H1 (cell line): ENCODE results near the gene ACADM. TPM values are rescaled to one million over a fixed set of nuclear protein-coding genes. Genes with fewer than 3 reads are reported as not detected.

Source experiments
- CTCF ChIA-PET: fragments of 300-600 bp; sonication (Branson Sonifier 250); formaldehyde crosslinking; loops from one replicate; lab custom pipeline; 2021; ENCODE audit not compliant: partially characterized antibody; lab: Charles Lee
- POLR2A ChIA-PET: fragments of 300-600 bp; sonication (Branson Sonifier 250); formaldehyde crosslinking; loops from one replicate; lab custom pipeline; 2021; ENCODE audit warnings: inconsistent platforms; ENCODE audit not compliant: partially characterized antibody; lab: Charles Lee
- DNase-seq, 2 experiments: peaks; one replicate each; pipeline versions ENCODE4 v3.0.0 to v3.0.0-alpha.2; 2010 to 2022; ENCODE audit warnings: low spot score in 2 of 2, low read depth in 1 of 2, mixed read lengths in 1 of 2
- FAIRE-seq: peaks from 2 replicates; lab custom pipeline; 2011; peaks lifted over from hg19 to GRCh38; lab: Jason Lieb, UNC
- H2AFZ ChIP-seq: 2 replicates; pipeline ENCODE4 v1.8.1; 2012; ENCODE audit warnings: low read length, inconsistent platforms
- H2AK5ac ChIP-seq: 2 replicates; pipeline ENCODE4 v1.6.1; 2013; ENCODE audit warnings: low read depth, low read length
- H2BK120ac ChIP-seq: replicated peaks from 2 replicates; pipeline ENCODE3; 2013; ENCODE audit warnings: low read depth, low read length, inconsistent platforms
- H2BK12ac ChIP-seq: 2 replicates; pipeline ENCODE4 v1.6.1; 2013; ENCODE audit warnings: low read depth, low read length
- H2BK15ac ChIP-seq: 2 replicates; pipeline ENCODE4 v1.6.1; 2013; ENCODE audit warnings: low read length
- H2BK20ac ChIP-seq: 2 replicates; pipeline ENCODE4 v1.6.1; 2013; ENCODE audit warnings: low read length
- H2BK5ac ChIP-seq: 2 replicates; pipeline ENCODE4 v1.6.1; 2013; ENCODE audit warnings: low read depth, low read length
- H3K14ac ChIP-seq: 2 replicates; pipeline ENCODE4 v1.6.1; 2013; ENCODE audit warnings: inconsistent platforms; ENCODE audit not compliant: insufficient read length
- H3K18ac ChIP-seq: 2 replicates; pipeline ENCODE4 v1.6.1; 2013; ENCODE audit warnings: low read length; ENCODE audit errors: extremely low read depth
- H3K23ac ChIP-seq: 2 replicates; pipeline ENCODE4 v1.6.1; 2013; ENCODE audit warnings: inconsistent platforms; ENCODE audit not compliant: insufficient read length
- H3K23me2 ChIP-seq: 2 replicates; pipeline ENCODE4 v1.6.1; 2013; ENCODE audit warnings: low read depth, low read length
- H3K27ac ChIP-seq: 2 replicates; pipeline ENCODE4 v1.6.1; 2011; ENCODE audit warnings: low read depth, low read length, inconsistent platforms
- H3K27me3 ChIP-seq, 4 experiments: replicated peaks in 1 of 4; 1 replicate in 1 of 4; 2 replicates in 3 of 4; pipeline versions ENCODE4 v1.6.1 to v1.8.1; 2011 to 2013; ENCODE audit warnings: low read length in 3 of 4, mild to moderate bottlenecking in 3 of 4, inconsistent platforms in 2 of 4, mixed read lengths in 2 of 4, moderate library complexity in 1 of 4; ENCODE audit not compliant: control insufficient read depth in 3 of 4, insufficient read depth in 3 of 4; ENCODE audit errors: extremely low read depth in 1 of 4
- H3K36me3 ChIP-seq, 4 experiments: 2 replicates each; pipeline versions ENCODE4 v1.6.1 to v1.8.1; 2011 to 2013; ENCODE audit warnings: mild to moderate bottlenecking in 4 of 4, low read length in 3 of 4, moderate library complexity in 2 of 4, control low read depth in 1 of 4, inconsistent platforms in 1 of 4; ENCODE audit not compliant: insufficient read depth in 4 of 4, control insufficient read depth in 2 of 4
- H3K4ac ChIP-seq: replicated peaks from 2 replicates; pipeline ENCODE3; 2013; ENCODE audit warnings: low read length, low read depth, mixed read lengths, inconsistent platforms; ENCODE audit not compliant: insufficient read length
- H3K4me1 ChIP-seq, 4 experiments: replicated peaks in 1 of 4; 1 replicate in 1 of 4; 2 replicates in 3 of 4; pipeline versions ENCODE4 v1.6.1 to v1.8.1; 2011 to 2013; ENCODE audit warnings: low read length in 3 of 4, inconsistent platforms in 2 of 4, mixed read lengths in 1 of 4; ENCODE audit not compliant: insufficient read depth in 4 of 4, control insufficient read depth in 3 of 4
- H3K4me2 ChIP-seq, 2 experiments: 2 replicates each; pipeline versions ENCODE4 v1.6.1 to v1.8.1; 2011 to 2013; ENCODE audit warnings: low read depth in 2 of 2, low read length in 2 of 2, control low read depth in 1 of 2, inconsistent platforms in 1 of 2, mild to moderate bottlenecking in 1 of 2; ENCODE audit not compliant: insufficient read depth in 1 of 2
- H3K4me3 ChIP-seq, 4 experiments: fragments of 200-600, 300-600 bp in 1 of 4; sonication (generic), shearing (Covaris generic), sonication (Bioruptor Twin) in 1 of 4; 2 replicates each; pipeline versions ENCODE4 v1.5.1 to v1.8.1; 2011 to 2016; ENCODE audit warnings: low read length in 4 of 4, low read depth in 3 of 4, control low read depth in 2 of 4, inconsistent platforms in 2 of 4, mild to moderate bottlenecking in 2 of 4, mixed read lengths in 1 of 4, moderate library complexity in 1 of 4; ENCODE audit not compliant: insufficient read depth in 2 of 4; ENCODE audit errors: extremely low read depth in 1 of 4
- H3K56ac ChIP-seq: replicated peaks from 2 replicates; pipeline ENCODE3; 2013; ENCODE audit warnings: low read depth, mild to moderate bottlenecking, mixed read lengths, low read length, inconsistent platforms; ENCODE audit not compliant: insufficient read length
- H3K79me1 ChIP-seq: 2 replicates; pipeline ENCODE4 v1.6.1; 2013; ENCODE audit warnings: low read depth, low read length, control low read depth
- H3K79me2 ChIP-seq, 2 experiments: 2 replicates each; pipeline versions ENCODE4 v1.6.1 to v1.8.1; 2012 to 2013; ENCODE audit warnings: low read length in 2 of 2, mild to moderate bottlenecking in 2 of 2, inconsistent platforms in 1 of 2; ENCODE audit not compliant: insufficient read depth in 2 of 2, control insufficient read depth in 1 of 2
- H3K9ac ChIP-seq, 4 experiments: replicated peaks in 1 of 4; 1 replicate in 1 of 4; 2 replicates in 3 of 4; pipeline versions ENCODE4 v1.6.1 to v1.8.1; 2011 to 2013; ENCODE audit warnings: low read depth in 3 of 4, low read length in 3 of 4, control low read depth in 2 of 4, mild to moderate bottlenecking in 2 of 4, moderate library complexity in 2 of 4, inconsistent platforms in 1 of 4; ENCODE audit errors: extremely low read depth in 1 of 4
- H3K9me3 ChIP-seq, 2 experiments: 2 replicates each; pipeline versions ENCODE4 v1.6.1 to v1.8.1; 2012 to 2013; ENCODE audit warnings: mild to moderate bottlenecking in 2 of 2, moderate library complexity in 2 of 2, control low read depth in 1 of 2, inconsistent platforms in 1 of 2, low read depth in 1 of 2, low read length in 1 of 2, mixed read lengths in 1 of 2; ENCODE audit not compliant: insufficient read depth in 2 of 2
- H4K20me1 ChIP-seq, 2 experiments: replicated peaks in 1 of 2; 2 replicates each; pipeline versions ENCODE3 to v1.8.1; 2011 to 2013; ENCODE audit warnings: inconsistent platforms in 2 of 2, low read length in 2 of 2, mild to moderate bottlenecking in 1 of 2; ENCODE audit not compliant: insufficient read depth in 2 of 2, control insufficient read depth in 1 of 2
- H4K5ac ChIP-seq: 2 replicates; pipeline ENCODE4 v1.6.1; 2013; ENCODE audit warnings: low read length, low read depth, mixed read lengths, inconsistent platforms; ENCODE audit not compliant: insufficient read length
- H4K8ac ChIP-seq: 2 replicates; pipeline ENCODE4 v1.8.0; 2013; ENCODE audit warnings: mild to moderate bottlenecking, moderate library complexity, low read length, inconsistent platforms; ENCODE audit not compliant: insufficient read depth; ENCODE audit errors: extremely low read depth
- H4K91ac ChIP-seq: replicated peaks from 2 replicates; pipeline ENCODE3; 2013; ENCODE audit warnings: low read length, mixed read lengths, inconsistent platforms; ENCODE audit not compliant: insufficient read length
- CBX5 ChIP-seq: fragments of 300-800, 300-1000 bp; sonication (generic); IDR thresholded peaks from 2 replicates; pipeline ENCODE4 v1.7.1; 2016; ENCODE audit warnings: antibody characterized with exemption, low read length, low read depth
- HDAC6 ChIP-seq: IDR thresholded peaks from one replicate; pipeline ENCODE4 v1.7.1; 2012; ENCODE audit warnings: low read depth, mild to moderate bottlenecking, inconsistent platforms, low read length, moderate library complexity
- PHF8 ChIP-seq: fragments of 200-600 bp; sonication (generic); conservative IDR thresholded peaks from 2 replicates; pipeline ENCODE4 v1.7.1; 2012; ENCODE audit warnings: low read depth, mild to moderate bottlenecking, inconsistent platforms, low read length, moderate library complexity
- RBBP5 ChIP-seq: IDR thresholded peaks from 2 replicates; pipeline ENCODE4 v1.7.1; 2012; ENCODE audit warnings: low read depth, mild to moderate bottlenecking, inconsistent platforms, low read length, moderate library complexity, borderline replicate concordance
- SUZ12 ChIP-seq: fragments of 200-600 bp; sonication (generic); IDR thresholded peaks from 2 replicates; pipeline ENCODE4 v1.6.1; 2012; ENCODE audit warnings: mild to moderate bottlenecking, inconsistent platforms, low read length, moderate library complexity, mixed read lengths
- WGBS, 2 experiments: shearing (Covaris generic) in 1 of 2; methylation state at CpG; one replicate each; pipeline versions ENCODE4 v1.1.6 to v1.1.7; 2013 to 2015; ENCODE audit warnings: low lambda C conversion rate in 2 of 2, mixed read lengths in 2 of 2, inconsistent platforms in 1 of 2, low coverage in 1 of 2, missing lambda C conversion rate in 1 of 2; ENCODE audit not compliant: insufficient replicate concordance in 2 of 2, insufficient coverage in 1 of 2, insufficient read length in 1 of 2; ENCODE audit errors: extremely low coverage in 1 of 2, missing lambda C conversion rate in 1 of 2; 5-methylcytosine and 5-hydroxymethylcytosine counted together
- polyA plus RNA-seq, 7 experiments: library from polyadenylated mRNA; depleted of rRNA in 3 of 7; stranded (reverse) in 5 of 7; unstranded in 2 of 7; fragments of >200 nt in 5 of 7; fragments of 200-250 nt in 2 of 7; gene quantifications; 1 replicate in 5 of 7; 2 replicates in 1 of 7; 4 replicates in 1 of 7; pipeline versions ENCODE4 v1.2.1 to v1.2.3, GENCODE V29; 2011 to 2013; ENCODE audit warnings: missing spikeins in 2 of 7, mixed read lengths in 2 of 7
- total RNA-seq: library from RNA; stranded (reverse); fragmentation: NEBNext Ultra II Directional; extraction: Animal tissue kit (Norgen Biotek cat#: 25700); gene quantifications from 2 replicates; pipeline ENCODE4 v1.2.1, GENCODE V29; 2021

The ACADM gene
- total and polyA plus RNA-seq, 2 of the 8 experiments (the other 6 are each of a cell fraction or from before 2014, with no cell fraction given): 14.3 to 40.0 TPM

DNA sequence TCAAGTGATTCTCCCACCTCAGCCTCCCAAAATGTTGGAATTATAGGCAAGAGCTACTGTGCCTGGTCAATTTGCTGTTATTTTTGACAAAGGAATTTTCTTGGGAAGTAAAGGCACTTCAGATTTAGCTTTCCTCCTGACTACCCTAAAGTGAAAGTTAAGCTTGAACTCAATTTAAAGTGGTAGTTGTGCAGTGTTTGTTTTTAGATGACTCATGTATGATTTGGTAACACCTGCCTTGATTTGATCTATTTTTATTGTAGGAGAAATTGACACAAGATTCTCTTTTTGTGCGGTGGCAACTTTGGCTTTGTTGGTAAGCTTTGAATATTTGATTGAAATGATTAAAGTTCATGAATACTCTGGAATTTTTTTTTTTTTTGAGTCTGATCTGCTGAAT lies 66.5 kb downstream of the ACADM start:
- Histone ChIP-seq H2BK20ac (no peak overlapping the region), H3K27me3 (no peaks in the 10 kb centered on the region), H2AK5ac (no peak overlapping the region), H3K36me3 (peaks cover 19 to 89% (median 66%) of the 10 kb centered on the region in 4 experiments), H3K23ac (no peak overlapping the region), H2BK12ac (no peak overlapping the region), H3K27ac (no peak overlapping the region), H2BK15ac (no peak overlapping the region), H3K23me2 (no peaks in the 10 kb centered on the region), H3K79me2 (peaks cover 20 to 64% of the 10 kb centered on the region in 2 experiments), H3K9ac (no peak overlapping the region), H4K8ac (no peak overlapping the region), H4K91ac (no peak overlapping the region), H3K79me1 (no peaks in the 10 kb centered on the region), H3K18ac (no peak overlapping the region), H3K14ac (no peak overlapping the region), H3K4me3 (no peak overlapping the region), H3K9me3 (no peaks in the 10 kb centered on the region), H3K4me2 (peak overlapping the region; percentile 17 to 88; a peak in 2 of 4 replicates), H2BK120ac (no peak overlapping the region), H2BK5ac (no peak overlapping the region), H3K4ac (no peak overlapping the region), H3K4me1 (peaks cover 0 to 2% (median 0%) of the 10 kb centered on the region in 4 experiments; a peak in 2 of 7 replicates), H3K56ac (no peak overlapping the region), H2AFZ (no peak overlapping the region), H4K5ac (no peak overlapping the region), H4K20me1 (peaks cover 13% of the 10 kb centered on the region in 2 experiments)
- 100% methylated on average over 1 of the region's 1 CpG; no CpG with 5 or more reads in 1 of the 2 experiments for WGBS, 2 experiments
- POLR2A ChIA-PET: interaction anchor here (0.6 to 2.5 kb wide), 8 partner anchors 9 to 1037 kb away, joined by 3 to 19 read pairs (median 4); no protein-coding TSS in a partner anchor
- CTCF ChIA-PET: interaction anchor here (0.6 to 1.5 kb wide), 3 partner anchors 67 to 525 kb away, joined by 3 to 4 read pairs (median 3); no protein-coding TSS in a partner anchor
- DNase-seq (no peak), FAIRE-seq (no peak)
- TF ChIP-seq HDAC6 (no peak), CBX5 (no peak), PHF8 (no peak), SUZ12 (no peak), RBBP5 (no peak)
